Activated effector memory CD4-positive, alpha-beta T cell treated with anti-CD3 and anti-CD28 coated beads, Interleukin-2, amount 50 U/mL, for 16 hours (primary cell): ENCODE measurements around the gene CDKN2B-AS1.

Source experiments
- DNase-seq: peaks from one replicate; pipeline ENCODE4 v3.0.0-alpha.2; 2020

Gene CDKN2B-AS1

DNA sequence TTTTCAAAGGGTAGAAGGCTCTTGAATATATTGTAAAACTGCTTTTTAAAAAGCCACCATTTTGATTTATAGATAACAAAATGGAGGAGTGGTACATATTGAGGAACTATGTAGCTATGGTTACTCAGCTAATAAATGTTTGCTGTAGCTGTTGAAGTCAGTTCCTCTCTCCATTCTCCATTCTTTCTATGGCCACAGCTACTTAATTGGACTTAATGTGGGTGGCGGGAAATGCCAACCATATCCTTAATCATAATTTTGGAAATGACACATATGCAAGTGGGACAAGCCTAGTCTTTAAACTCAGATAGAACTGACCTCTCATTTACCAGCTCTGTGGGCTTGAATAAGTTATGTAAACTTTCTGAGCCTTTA, 11.0 kb upstream of the CDKN2B-AS1 start:
- DNase-seq: no peak

DNA sequence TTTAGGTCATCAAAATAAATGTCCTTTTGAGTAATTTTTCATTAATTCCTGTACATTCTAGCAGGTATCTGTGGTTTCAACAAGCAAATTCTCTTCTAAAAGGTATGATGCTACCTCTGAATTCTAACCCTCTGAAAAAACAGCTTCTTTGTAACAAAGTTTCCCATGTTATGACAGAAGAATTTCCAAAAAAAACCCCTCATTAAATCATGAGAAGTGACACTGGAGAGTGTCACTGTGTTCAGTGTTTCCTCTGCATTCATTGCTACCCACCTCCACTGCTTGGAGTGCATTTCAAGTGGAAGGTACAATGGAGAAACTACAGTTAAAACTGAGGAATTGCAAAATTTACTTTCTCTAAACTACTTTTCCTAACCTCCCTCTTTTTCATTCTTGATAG, 10.5 kb upstream of the CDKN2B-AS1 start:
- DNase-seq: no peak

DNA sequence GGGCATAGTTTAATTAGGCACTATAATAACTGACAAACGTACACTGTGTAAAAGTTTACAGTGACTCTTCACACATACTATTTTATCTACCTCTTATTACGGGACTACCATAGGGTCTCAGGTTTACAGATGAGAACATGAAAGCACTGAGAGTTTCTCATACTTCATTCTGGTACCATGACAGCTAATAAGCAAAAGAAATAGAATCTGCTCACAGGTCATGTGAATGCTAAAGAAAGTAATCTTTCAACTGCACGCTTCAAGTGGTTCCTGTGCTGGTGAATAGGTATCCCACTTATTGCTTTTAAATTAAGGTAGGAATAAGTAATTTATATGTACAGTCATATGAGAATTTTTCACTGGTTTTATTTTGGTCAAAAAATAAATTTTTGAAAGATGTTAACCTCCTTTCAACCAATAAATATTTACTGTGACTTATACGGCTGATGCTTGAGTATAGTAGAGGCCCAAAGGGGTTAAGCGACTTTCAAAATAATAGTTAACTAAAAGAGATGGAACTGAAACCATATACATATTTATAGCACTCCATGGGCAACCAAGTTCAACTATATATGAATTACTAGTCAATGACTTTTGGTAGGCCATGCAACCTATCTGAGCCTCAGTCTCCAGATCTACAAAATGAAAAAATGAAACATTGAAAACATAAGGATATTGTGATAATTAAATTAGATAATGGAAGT, 8.5 kb upstream of the CDKN2B-AS1 start:
- DNase-seq: no peak

DNA sequence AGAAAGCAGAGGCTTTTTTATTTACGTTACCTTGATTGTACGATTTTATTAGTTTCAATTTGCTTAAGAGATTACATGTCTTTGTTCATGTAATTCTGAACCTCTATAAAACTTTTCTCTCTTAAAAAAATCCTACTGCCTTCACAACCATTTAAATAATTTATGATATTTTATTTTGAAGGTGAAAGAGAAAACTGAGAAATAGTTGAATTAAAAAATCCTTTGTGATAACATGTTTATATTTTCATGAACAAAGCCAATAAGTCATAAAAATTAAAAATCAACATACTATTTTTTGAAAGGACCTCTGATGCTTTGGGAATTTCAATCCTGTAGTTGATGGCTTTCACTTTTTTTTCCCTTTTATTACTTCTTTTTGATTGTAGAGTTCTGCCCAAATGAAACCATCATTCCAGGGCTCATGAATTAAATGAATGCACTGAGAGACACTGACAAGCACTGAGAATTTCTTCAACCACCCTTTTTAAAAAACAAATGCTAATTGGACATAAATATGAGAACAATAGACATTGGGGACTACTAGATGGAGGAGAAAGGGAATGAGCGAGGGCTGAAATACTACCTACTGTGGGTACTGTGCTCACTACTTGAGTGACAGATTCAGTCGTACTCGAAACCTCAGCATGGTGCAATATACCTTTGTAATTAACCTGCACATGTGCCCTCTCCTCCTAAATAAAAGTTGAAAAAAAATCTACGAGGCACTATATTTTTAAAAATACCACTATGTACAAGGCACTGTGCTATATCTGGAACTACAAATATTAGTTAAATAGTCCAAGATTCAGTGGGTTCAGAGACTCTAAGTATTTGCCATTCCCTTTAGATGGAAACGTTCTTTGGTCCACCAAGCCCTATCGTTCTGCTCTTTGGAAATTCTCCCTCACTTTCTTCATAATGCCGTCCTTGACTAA, 6.3 kb upstream of the CDKN2B-AS1 start:
- no peak for DNase-seq

DNA sequence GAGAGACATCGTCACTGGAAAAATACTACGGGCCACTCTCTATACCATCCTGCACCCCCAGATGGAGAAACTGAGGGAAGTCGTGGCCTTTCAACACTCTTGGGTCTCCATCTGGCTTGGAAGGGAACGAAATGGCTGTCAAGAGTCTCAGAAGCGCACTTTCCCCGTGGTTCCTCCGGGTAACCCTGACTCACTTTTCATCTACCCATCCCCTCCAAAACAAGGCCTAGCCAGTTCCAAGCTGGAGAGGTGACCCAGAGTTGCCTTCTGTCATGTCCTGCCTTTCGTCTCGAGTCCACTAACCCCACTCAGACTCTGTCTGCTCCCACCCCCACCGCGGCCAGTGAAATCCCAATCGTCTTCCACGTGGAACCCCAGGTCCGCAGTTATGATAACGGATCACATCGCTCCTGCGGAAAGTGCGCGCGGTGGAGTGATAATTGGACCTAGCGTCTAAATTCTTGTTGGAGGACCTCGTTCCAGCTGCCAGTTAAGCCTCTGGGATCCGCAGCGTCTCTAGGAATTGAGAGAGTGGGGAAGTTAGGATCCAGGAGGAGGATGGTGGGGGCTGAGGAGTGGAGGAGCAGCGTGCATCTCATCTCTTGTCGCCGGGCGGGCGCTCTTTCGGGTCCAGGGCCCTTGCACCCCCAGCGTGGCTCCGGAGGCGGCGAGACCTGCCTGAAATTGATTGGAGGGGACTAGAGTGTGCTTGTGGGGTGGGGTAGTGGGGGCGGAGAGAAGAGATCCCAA, 5.0 kb upstream of the CDKN2B-AS1 start:
- no peak for DNase-seq

DNA sequence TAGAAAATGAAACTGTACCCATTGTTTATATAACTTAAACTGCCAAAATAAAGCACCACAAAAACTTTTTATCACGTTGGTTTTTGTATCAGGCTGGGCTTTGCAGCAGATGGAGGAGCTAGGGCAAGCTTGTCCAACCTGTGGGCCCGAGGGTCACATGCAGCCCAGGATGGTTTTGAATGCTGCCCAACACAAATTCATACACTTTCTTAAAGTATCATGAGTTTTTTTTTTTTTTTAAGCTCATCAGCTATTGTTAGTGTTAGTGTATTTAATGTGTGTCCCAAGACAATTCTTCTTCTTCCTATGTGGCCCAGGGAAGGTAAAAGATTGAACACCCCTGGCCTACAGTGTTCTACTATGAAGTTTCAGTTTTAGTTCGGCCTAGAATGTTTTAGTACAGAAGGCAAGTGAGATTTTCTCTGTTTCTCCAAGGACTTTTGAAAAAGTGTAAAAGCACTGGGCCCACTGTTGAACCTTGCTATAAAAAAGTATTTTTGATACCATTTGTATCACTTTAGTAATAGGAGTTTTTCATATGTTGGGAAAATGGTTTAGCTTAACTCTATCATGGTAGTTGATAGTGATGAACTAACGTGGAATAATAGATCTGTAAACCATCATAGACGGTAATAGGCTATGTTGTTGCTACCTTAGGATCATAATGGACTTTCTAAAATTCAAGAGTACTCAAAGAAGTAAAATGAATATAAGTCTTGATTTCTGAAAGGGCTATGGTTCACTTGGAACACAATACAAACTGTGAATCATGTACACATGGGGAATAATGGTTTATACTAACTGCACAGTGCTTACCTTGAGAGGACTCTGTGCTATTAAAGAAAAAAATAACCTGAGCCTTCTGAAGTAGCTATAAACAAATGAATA, 3.3 kb upstream of the CDKN2B-AS1 start:
- no peak for DNase-seq

DNA sequence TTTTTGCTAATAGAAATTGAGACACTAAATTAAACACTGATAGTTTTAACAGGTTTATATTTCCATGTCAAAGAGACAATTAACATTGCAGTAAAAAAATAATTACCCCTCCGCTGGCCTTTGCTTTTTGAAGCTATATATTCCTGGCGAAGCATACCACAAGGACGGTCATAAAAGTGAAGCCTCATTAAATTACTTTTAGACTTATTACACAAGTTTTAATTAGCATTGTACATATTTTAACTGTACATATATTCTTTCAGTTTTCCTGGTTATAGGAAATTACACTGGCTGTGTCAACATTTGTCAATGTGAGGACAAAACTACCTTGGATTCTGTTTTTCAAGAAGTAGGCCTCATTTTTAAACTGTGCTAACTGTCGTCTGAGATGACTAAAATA, 1.6 kb upstream of the CDKN2B-AS1 start:
- no peak for DNase-seq

DNA sequence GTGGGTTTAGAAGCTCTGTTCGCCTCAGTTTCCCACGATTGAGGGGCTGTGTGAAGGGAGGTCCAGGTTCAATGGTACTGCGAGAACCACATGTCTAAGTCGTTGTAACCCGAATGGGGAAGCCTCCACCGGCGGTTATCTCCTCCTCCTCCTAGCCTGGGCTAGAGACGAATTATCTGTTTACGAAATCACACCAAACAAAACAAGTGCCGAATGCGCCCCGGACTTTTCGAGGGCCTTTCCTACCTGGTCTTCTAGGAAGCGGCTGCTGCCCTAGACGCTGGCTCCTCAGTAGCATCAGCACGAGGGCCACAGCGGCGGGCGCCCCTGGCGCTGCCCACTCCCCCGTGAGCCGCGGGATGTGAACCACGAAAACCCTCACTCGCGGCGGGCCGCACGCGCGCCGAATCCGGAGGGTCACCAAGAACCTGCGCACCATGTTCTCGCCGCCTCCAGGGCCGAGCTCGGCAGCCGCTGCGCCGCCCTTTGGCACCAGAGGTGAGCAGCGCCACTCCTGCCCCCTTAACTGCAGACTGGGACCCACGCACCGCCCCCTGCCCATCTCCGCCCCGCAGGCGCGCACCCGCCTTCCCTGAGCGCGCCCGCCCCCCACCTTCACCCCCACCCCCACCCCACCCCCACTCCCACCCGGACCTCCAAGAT, 567 bp upstream of the CDKN2B-AS1 start, which contains the start of gene CDKN2A:
Gene CDKN2A, minus strand, starts transcription at position 500 of the 663 bp plus-strand sequence.
- DNase-seq: peak; percentile 85

DNA sequence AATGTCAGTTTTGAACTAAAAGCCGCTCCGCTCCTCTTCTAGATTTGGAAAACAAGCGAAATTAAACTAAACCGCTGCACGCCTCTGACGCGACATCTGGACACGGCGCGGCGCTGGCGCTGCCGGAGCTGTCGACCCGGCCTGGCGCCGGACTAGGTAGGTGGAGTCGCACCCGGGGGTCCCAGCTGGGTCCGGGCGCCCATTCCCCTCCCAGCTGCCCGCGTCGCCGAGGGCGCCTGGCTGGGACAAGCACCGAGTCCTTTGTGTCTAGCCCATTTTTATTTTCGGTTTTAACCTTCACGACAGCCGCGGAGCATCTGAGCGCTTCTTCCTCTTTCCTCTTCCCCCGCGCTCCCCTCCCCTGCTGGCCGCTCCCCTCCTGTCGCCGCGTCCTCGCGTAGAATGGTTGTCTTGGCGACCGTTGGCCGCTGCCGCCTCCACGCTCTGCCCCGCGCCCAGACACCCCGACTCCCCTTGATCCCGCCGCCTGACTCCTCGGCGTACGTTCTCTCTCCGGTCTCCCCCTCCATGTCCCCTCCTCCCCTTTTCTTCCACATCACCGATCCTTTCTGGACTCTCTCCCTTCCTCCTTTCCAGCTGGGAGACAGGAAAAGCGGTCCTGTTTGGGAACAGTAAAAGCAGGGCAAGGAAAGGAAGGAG, 545 bp downstream of the CDKN2B-AS1 start:
- peak; percentile 90 for DNase-seq

DNA sequence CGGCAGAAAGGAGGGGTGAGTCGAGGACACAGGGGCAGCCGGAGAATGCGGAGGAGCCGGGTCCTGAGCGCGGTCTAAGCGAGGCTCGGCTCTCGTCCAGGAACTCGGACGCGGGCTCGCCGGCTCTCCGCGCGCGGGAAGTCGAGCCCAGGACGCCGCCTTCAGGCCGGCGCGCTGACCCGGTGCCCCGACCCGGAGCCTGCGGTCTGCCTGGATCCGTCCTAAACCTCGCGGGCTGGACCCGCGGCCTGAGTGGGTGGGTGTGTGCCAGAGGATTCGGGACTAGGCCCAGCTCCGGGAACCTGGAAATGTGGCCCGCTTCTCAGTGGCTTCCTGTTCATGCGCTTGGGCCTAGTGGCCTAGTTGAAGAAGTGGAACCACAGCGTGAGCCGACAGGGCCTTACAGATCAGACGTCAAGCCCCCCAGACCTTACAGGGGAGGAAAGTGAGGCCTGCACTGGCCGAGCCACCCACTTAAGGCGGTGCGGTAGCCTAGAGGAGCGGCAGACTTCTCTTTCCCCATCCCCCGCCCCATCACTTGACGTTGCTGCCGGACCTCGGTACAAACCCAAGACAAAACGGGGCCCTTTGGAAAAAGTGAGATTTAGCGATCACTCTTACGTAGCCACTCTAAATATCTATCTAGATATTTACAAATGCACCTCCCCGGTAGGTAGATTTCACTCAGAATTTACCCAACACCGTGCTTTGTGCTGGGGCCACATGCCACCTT, 1.2 kb downstream of the CDKN2B-AS1 start:
- DNase-seq: peak; percentile 72

DNA sequence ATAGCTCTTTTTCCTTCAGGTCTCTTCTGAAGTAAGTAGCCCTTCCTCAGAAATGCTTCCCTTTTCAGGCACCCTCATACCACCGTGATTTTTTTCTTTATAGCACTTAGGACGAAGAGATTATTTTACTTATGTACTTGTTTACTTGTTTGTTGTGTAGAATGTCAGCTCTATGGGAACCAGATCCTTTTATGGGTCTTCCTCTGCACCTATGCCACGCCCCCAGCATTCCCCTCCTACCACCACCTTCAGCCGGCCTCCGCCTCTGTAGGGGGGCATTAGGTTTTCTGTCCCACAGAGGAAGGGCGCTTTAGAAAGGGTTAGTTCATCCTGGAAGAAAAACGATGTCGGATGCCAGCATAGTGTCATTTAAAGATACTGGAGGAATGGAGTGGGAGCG, 1.8 kb downstream of the CDKN2B-AS1 start:
- no peak for DNase-seq

DNA sequence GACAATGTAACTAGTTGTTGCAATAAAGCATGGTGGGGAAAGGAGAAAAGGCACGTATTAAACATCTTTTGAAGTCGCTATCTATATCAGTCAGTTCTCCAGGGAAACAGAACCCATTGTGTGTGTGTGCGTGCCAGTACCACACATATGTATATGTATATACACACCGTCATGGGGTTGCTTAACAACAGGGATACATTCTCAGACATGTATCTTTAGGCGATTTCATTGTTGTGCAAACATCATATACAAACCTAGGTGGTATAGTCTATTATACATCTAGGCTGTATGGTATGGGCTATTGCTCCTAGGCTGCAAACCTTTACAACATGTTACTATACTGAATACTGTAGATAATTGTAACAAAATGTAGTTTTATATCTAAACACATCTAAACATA, 2.3 kb downstream of the CDKN2B-AS1 start:
- DNase-seq: no peak

DNA sequence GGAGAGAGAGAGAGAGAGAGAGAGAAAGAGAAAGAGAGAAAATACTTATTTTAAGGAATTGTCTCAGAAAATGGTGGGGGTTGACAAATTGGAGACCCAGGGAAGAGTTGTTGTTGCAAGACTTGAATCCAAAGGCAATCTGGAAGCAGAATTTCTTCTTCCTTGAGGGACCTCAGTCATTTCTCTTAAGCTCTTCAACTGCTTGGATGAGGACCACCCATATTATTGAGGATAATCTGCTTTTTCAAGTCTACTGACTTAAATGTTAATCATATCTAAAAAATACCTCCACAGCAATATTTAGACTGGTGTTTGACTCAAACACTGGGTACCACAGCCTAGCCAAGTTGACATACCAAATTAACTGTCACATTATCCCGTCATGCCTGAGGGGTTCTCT, 2.9 kb downstream of the CDKN2B-AS1 start:
- DNase-seq: no peak

DNA sequence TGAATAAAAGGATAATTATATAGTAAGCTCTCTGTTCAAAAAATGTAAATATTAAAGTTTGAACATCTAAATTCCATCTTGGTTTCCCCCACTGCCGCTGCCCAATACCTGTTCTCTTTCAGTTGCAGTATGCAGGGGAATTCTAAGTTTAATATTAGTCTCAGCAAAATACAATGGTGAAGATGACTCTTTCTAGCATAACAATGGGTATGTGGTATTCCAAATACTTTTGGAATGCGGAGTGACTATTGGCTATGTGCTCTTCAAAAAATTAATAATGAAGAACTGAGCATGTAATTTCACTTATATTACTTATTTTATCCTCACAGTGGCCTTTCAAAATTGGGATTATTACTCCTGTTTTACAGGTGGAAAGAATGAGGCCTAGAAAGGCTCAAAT, 3.4 kb downstream of the CDKN2B-AS1 start:
- no peak for DNase-seq

DNA sequence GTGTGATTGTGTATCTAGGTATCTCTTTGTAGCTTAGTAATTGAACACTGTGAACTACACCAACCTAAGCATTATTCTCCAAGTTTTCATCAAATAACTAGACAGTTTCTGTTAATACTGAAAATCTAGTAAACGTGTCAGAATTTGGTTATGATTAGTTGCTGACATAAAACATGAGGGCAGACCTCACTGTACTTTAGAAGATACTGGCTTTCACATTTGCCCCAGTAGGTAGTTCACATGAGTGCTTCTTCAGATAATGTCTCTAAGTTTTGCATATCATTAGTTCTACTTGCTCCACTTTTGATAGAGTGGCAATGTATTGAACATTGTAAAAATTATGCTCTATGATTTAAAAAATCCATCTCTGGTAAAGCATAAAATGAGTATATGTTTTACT, 7.4 kb downstream of the CDKN2B-AS1 start:
- no peak for DNase-seq

DNA sequence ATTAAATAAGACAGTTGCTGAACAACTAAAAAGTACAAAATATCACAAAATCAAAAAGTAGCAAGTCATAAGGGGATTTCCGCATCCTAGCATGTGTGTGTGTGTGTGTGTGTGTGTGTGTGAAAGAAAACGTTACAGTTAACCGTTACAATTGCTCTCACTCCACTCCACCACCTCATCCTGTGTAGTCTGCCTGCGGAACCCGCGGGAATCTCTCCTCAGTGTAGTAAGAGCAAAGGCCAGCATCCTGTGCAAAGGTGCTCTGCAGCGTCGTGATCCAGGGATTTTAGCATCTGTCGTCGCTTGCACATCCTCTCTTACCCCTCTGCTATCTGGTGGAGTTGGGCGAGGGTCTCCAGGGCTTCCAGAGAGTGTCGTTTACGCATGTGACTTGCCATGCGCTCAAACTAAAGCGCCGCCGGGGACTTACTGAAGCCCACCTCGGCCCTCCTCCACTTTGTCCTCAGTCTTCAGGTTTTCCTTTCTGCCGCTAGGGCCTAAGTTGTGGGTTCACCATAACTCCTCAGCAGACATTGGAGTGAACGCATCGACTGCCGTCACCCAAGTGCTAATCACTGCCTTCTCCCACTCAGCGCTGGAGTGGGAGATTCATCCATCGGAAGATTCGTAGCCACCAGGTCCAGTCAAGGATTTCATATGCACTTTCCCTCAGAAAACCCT, 10.6 kb downstream of the CDKN2B-AS1 start:
- no peak for DNase-seq

DNA sequence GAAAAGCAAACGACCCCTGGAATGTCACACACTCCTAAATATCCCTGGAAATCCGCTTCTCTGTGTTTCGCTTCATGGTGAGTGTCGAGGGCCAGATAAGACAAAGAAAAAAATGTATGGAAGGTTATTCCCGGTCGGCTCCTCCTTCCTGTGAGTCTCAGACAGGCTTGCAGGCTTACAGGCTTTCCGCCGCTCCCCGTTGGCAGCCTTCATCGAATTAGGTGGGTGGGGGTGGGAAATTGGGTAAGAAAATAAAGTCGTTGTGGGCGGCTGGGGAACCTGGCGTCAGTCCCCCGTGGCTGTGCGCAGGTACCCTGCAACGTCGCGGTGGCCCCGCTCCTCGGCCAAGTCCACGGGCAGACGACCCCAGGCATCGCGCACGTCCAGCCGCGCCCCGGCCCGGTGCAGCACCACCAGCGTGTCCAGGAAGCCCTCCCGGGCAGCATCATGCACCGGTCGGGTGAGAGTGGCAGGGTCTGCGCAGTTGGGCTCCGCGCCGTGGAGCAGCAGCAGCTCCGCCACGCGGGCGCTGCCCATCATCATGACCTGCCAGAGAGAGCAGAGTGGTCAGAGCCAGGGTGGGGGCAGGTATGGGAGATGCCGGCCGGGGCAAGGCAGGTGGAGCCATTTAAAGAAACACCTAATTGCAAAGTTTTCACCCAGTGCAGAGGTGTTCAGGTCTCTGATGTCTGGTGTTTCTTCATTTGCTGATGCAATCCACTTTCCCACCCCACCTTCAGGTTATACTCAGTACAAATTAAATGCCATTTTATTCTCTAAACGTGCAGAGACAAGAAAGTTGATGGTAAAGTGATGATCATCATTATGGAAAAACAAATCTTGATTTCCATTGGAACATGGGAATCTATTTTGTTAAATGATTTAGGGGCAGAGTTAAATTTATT, 11.4 kb downstream of the CDKN2B-AS1 start:
- no peak for DNase-seq

DNA sequence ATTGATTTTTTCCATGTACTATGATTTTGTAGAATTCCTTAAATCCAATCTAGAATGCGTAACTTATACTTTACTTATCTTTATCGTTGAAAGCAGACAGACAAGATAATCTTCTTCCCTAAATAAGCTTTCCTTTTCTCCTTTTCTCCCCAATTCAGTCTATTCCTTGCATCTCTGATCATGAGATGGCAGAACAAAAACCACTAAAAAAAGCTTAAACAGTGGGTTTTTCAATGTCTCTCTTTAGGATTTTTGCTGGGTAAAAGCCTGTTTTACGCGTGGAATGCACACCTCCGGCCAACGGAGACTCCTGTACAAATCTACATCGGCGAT, 13.8 kb downstream of the CDKN2B-AS1 start:
- no peak for DNase-seq
